ENCODE measurements around the gene LRRC72.
A peak's percentile ranks its signal among the peaks of the same experiment; 100 is the strongest.
"Not testable (repeated sequence)": the region's sequence is repeated elsewhere in the genome, so short reads cannot be mapped to it uniquely, and the experiment has no call there.

Gene LRRC72

GRCh38 chr7:16529697-16530096 lies 3.1 kb downstream of the LRRC72 start:
- ATAC-seq, result no peak

DNA sequence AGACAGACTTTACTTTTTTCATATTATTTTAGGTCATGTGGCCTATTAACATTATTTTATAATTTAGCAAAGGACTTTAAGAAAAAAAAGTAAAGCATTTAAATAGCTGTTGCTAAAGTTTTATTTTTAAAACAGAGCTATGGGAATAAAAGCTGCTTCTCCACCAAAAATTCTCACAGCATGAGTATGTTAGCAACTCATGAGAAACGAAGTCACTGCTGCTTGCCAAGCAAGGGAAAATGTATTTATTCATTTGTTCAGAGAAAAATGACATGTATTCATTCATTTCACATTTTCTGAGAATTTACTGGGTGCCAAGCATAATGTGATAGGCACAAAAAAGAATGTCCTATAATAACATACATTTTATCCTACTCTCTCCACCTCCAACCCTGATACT lies 5.1 kb downstream of the LRRC72 start:
- no peak for ATAC-seq

DNA sequence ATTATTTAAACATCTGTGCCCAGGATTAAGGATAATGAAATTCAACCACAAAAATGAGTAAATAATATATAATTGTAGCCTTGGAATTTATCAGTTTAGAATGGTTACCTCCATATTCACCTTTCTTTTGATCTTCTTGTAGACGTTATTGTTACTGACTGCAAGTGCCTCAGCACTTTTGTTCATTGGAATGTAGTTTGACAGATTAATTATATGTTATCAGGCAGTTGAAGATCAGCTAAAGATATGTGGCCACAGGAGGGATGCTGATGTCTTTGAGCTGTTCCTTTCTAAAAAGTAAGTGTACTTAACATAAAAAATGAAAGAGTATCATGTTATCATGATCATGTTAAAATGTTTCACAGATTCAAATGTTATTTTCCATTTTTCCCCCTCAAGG lies 5.6 kb downstream of the LRRC72 start:
- ATAC-seq, result no peak

DNA sequence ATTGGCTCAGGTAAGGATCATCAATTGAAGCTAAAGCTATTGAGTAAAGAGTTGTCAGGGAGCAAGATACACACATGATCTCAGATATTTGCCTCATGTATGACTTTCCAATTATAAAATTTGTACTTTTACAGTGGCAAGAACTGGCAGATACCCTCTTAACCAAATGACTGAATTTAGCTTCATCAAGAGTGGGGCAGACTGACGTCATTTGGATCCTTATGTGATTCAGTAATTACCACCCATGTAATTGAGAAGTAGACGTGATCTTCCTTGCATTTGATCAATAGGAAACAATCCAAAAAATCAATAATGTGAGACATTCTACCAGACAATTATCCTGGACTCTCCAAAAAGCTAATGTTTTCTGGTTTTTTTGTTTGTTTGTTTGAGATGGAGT lies 8.9 kb downstream of the LRRC72 start:
- no peak for ATAC-seq

DNA sequence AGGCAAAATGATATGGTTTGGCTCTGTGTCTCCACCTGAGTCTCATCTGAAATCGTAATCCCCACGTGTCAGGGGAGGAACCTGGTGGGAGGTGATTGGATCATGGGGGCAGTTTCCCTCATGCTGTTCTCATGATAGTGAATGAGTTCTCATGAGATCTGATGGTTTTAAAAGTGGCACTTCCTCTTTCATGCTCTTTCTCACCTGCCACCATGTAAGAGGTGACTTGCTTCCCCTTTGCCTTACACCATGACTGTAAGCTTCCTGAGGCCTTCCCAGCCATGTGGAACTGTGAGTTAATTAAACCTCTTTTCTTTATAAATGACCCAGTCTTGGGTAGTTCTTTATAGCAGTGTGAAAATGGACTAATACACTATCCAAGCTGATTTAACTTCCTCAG lies 13.9 kb downstream of the LRRC72 start:
- not testable (repeated sequence) for ATAC-seq

DNA sequence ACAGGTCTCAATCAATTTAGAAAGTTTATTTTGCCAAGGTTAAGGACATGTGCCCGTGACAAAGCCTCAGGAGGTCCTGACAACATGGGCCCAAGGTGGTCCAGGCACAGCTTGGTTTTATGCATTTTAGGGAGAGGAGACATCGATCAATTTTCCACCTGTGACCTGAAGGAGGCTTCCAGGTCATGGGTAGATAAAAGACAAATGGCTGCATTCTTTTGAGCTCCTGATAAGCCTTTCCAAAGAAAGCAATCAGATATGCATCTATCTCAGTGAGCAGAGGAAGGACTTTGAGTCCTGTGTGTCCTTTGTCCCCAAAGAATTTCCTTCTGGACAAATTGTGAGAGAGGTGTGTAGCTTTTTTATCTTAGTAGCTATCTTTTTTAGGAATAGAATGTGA lies 15.8 kb downstream of the LRRC72 start:
- no peak for ATAC-seq

DNA sequence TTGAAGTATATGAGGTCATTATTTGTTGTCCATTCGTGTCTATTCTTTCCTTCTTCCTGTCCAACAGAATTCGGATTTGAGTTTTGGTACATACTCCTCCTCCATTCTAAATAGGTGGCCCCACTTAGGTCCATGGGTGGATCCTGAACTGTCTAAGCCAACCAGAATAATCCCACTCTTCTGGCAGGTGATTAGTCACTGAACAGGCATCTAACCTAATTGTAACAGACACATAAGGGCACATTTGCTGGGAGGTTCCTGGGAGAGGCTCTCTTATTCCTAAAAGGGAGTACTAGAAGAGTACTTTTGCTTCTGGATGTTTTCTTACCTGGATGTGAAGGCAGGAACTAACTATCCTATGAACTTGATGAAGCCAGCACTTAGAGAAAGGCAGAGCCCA lies 16.8 kb downstream of the LRRC72 start:
- no peak for ATAC-seq

DNA sequence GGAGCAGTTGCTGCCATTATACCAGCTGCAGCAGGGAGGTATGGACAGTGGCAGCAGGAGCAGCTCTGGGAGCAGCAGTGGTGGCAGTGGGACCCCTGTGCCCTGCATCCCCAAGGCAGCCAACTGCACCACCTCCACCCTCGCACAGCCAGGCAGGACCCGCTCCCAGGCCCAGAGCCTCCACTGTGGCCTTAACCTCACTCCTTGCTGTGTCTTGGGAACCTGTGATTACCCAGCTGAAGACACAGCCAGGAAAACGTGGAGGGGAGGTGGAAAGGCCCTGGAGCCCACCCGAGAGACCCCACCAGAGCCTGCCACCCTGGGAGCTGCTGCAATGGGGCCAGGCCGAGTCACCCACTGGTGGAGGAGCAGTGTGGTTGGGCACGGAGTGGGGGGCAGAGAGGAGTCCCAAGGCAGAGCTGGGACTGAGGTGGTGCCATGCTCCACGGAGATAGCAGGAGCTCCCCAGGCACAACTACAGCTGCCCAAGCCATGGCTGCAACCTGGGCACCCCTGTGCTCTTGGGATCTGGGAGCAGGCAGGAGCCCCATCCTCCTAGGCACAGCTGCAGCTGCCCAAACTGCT lies 20.4 kb downstream of the LRRC72 start:
- peak; percentile 20 to 25 for ATAC-seq

DNA sequence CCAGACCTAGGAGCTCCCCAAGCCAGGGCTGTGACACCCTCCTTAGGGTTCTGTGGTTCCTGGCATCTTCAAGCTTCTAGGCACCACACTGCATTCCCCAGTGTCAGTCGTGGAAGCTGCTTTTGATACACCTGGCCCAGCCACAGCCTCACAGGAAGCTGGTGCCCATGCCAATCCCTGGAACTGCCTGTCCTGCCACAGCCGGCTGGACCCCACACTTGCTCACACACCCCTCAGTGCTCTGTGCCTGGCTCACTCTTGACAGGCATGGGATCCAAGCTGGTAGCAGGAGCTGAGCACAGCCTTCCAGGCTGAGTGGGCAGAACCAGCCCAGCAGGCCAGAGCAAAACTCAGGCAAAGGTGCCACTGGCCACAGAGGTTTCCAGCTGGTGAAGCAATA lies 21.8 kb downstream of the LRRC72 start:
- no peak for ATAC-seq

DNA sequence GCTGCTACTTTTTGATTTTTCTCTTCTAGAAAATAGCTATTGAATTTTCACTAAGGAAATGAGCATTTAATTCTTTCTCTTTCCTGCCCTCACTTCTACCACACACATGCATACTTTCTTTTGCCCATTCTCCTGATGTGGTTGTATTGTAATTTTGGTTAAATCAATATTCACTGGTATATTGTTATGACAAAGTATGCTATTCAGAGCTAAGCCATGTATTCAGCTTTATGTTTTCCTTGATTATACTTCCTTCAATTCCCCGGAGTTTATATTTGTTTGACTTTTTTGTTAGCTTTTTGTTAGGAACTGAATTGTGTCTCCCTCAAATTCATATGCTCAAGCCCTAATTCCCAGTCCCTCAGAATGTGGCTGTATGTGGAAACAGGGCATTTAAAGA lies 24.0 kb downstream of the LRRC72 start:
- no peak for ATAC-seq

DNA sequence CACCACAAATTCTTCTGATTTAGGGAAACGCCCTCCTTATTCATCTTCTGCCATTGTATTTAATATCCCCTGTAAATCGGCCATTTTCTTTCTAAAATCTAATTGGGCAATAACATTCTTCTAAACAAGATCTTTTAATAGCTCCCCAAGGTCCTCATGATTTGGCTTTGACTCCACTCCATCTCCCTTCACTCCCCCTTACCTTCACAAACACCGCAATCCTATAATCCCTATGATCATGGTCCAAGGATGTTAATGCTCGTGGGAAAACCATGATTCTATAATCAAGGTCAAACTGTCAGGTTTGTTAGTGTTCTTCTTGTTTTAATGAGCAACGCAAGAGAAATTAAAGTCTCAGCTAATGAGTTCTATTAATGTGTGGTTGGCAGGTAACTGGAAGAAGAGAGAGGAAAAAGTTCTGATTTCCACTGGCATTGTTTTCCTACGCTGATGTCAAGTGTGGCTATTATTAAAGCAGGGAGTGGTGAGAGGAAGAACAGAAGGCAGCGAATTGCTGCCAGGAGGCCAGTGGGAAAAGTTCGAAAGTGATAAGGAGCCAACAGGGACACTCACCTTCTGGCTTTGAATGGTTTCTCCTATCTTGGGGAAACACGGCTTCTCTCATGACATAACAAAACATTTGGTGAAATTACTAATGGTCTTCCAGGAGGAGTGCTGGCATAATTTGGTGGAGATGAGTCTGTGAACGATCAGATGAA lies 28.1 kb downstream of the LRRC72 start:
- ATAC-seq, result no peak

DNA sequence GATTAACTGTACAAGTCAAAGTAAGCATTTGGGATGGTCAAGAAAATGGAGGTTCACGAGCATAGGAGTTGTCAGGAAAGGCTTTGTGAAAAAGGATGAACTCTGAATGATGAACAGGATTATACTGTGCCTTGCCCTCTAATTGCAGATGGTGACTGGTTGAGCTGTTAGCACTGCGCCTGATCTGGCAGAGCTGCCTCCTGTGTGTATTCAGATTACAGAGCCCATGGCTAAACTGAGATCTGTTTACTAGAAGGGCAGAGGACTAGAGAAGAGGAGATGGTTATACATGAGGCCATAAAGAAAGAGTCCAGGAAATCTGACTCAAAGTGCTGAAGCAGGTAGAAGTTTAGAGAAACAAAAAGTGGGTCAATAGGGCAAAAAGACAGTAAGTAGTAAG lies 29.7 kb downstream of the LRRC72 start:
- no peak for ATAC-seq

DNA sequence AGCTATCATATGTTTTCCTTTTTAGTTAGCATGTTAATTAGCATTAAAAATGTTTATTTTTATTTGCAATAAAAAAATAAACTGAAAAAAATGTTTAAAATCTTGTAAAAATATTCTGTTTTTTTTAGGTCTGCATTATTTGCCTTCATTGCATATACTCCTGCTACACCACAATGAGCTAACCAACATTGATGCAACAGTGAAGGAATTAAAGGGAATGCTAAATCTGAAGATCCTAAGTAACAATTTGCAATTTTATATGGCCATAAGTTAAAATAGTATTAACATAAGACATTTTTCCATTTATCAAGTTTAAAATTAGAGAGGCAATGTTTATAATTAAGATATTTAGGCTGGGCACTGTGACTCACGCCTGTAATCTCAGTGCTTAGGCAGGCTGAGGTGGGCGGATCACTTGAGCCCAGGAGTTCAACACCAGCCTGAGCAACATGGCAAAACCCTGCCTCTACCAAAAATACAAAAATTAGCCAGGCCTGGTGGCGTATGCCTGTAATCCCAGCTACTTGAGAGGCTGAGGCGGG lies 32.2 kb downstream of the LRRC72 start:
- no peak for ATAC-seq

GRCh38 chr7:16559497-16560179 lies 33.0 kb downstream of the LRRC72 start:
- no peak for ATAC-seq

DNA sequence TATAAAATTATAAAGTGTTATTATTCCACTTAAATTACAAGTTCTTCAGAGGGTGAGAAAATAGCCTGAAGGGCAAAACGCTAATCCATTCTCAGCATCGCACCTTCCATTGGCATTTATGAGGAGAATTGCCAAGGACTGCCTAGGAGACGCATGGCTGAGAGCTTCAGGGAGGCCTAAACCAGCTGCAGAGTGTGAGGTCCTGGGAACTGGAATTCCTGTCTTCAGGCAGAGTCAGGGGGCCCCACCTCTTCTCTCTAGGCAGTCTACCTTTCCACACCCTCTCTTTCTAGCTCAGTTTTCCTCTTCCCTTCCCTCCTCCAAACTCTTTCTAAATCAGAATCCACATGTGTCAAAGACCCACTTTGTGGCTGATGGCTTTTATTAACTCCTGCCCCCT lies 35.3 kb downstream of the LRRC72 start:
- ATAC-seq, result no peak

- ATAC-seq, result no peak
Observed at GRCh38 chr7:16562456-16563220, 36.0 kb downstream of the LRRC72 start.

DNA sequence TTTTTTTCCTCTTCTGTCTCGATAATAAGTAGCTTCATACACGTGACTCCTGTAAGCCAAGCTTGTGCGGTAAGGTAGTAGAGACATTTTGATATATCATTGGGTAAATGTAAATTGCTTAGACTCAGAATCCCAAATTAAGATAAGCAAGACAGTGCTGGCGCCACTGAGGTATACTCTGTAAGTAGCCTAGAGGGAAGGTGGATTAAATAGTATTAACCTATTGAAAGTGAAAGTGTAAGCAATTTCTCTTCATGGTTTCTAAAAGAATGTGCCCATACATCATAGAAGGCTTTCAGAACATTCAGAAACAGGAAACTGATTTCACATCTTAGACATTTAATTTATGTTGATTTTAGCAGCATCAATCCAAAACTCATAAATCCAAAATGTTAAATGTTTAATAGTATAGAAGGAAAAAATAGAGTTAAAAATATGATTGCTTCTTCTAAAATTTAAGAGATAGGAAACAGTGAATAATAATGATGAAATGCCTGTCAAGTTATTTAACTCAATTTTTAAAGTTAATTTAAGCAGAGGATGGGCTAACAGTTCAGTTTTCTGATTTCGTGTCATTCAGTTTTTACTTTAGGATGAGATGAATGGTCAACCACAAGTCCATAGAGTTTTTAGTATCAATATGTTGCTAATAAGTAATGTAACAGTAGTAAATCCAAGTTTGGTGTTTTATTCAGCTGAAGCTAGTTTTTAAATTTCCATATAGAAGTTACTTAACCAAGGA lies 36.8 kb downstream of the LRRC72 start:
- ATAC-seq, result peak; percentile 69 to 71

- peak; percentile 44 to 59 for ATAC-seq
Observed at GRCh38 chr7:16564023-16564380, 37.4 kb downstream of the LRRC72 start.

GRCh38 chr7:16564909-16565426 lies 38.3 kb downstream of the LRRC72 start:
- ATAC-seq, result peak in 1 of 2 donors; percentile 31

- no peak for ATAC-seq
Observed at GRCh38 chr7:16571941-16572340, 45.3 kb downstream of the LRRC72 start.

DNA sequence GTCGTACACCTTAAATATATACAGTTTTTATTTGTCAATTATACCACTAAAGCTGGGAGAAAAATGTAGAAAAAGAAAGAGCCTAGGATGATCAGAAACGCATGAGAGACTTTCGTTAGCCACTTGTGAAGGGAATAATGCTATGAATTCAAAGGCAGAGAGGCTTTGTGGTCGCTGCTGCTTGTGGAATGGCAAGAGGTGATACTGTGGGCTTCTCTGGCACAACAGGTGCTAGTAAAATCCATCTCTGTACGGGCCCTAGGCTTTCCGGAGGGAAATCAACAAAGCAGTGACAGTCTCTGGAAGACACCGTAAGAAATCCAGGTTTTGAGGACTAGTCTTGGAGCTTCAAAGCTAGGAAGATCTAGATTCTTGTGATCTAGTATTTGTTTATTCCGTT lies 52.6 kb downstream of the LRRC72 start:
- no peak for ATAC-seq

GRCh38 chr7:16581286-16581685 lies 54.7 kb downstream of the LRRC72 start:
- no peak for ATAC-seq

All from activated CD4-positive, CD25-positive, alpha-beta regulatory T cell treated with anti-CD3 and anti-CD28 coated beads, Interleukin-2, amount 50 U/mL, for 24 hours (primary cell).